WTC11 (cell line): ENCODE measurements around the gene GID8. TPM values are rescaled to one million over a fixed set of nuclear protein-coding genes. Genes with fewer than 3 reads are reported as not detected.

Experiments
- ATAC-seq: fragments of 200-7000 bp; cut with Tn5 transposase; 2 replicates; pipeline ENCODE4 v1.10.0; 2021; ENCODE audit warnings: mild to moderate bottlenecking, moderate library complexity
- CTCF ChIA-PET: fragments of 300-600 bp; sonication (Branson Sonifier 250); formaldehyde crosslinking; loops from one replicate; lab custom pipeline; 2021; ENCODE audit warnings: antibody characterized with exemption; lab: Charles Lee
- POLR2A ChIA-PET: fragments of 350-600 bp; sonication (Branson Sonifier 250); formaldehyde crosslinking; loops from one replicate; lab custom pipeline; 2021; ENCODE audit warnings: antibody characterized with exemption; lab: Charles Lee
- DNase-seq: peaks from one replicate; pipeline ENCODE4 v3.0.0; 2021; ENCODE audit warnings: low spot score
- H3K27ac Mint-ChIP-seq: 2 replicates; pipeline ENCODE4 v1.8.0; 2021; ENCODE audit warnings: mixed read lengths
- H3K27me3 Mint-ChIP-seq: 2 replicates; pipeline ENCODE4 v1.8.0; 2021; ENCODE audit warnings: low read depth, mild to moderate bottlenecking, moderate library complexity, mixed read lengths
- H3K36me3 Mint-ChIP-seq: 2 replicates; pipeline ENCODE4 v1.8.0; 2021; ENCODE audit warnings: mixed read lengths
- H3K4me1 Mint-ChIP-seq: 2 replicates; pipeline ENCODE4 v1.8.0; 2022; ENCODE audit warnings: mixed read lengths
- H3K4me3 Mint-ChIP-seq: 2 replicates; pipeline ENCODE4 v1.8.0; 2021; ENCODE audit warnings: mild to moderate bottlenecking, moderate library complexity, mixed read lengths
- H3K9me3 Mint-ChIP-seq: 2 replicates; pipeline ENCODE4 v1.8.0; 2021; ENCODE audit warnings: mixed read lengths
- AFF4 ChIP-seq: sonication (generic); formaldehyde crosslinking; IDR thresholded peaks from 2 replicates; pipeline ENCODE4 v1.8.1; 2023; ENCODE audit warnings: mild to moderate bottlenecking, missing genetic modification reagents, borderline replicate concordance
- ATF2 ChIP-seq: sonication (generic); formaldehyde crosslinking; IDR thresholded peaks from 2 replicates; pipeline ENCODE4 v1.8.1; 2022; ENCODE audit warnings: low read depth, missing genetic modification reagents, borderline replicate concordance
- ATF6 ChIP-seq: sonication (generic); formaldehyde crosslinking; IDR thresholded peaks from 2 replicates; pipeline ENCODE4 v1.8.1; 2023; ENCODE audit warnings: mild to moderate bottlenecking, missing genetic modification reagents
- CREB1 ChIP-seq: sonication (generic); formaldehyde crosslinking; IDR thresholded peaks from 2 replicates; pipeline ENCODE4 v1.8.0; 2023; ENCODE audit warnings: mild to moderate bottlenecking, missing genetic modification reagents
- E2F4 ChIP-seq: sonication (generic); formaldehyde crosslinking; IDR thresholded peaks from 2 replicates; pipeline ENCODE4 v1.8.1; 2022; ENCODE audit warnings: low read depth, mild to moderate bottlenecking, moderate library complexity, missing genetic modification reagents, borderline replicate concordance
- EMX1 ChIP-seq: fragments of 250-450 bp; sonication (Bioruptor Pico); IDR thresholded peaks from 2 replicates; pipeline ENCODE4 v1.8.0; 2021; ENCODE audit warnings: mild to moderate bottlenecking
- ERG ChIP-seq: fragments of 250-450 bp; sonication (Bioruptor Pico); IDR thresholded peaks from 2 replicates; pipeline ENCODE4 v1.8.0; 2021; ENCODE audit warnings: mild to moderate bottlenecking
- GRHL2 ChIP-seq: fragments of 250-450 bp; sonication (Bioruptor Pico); IDR thresholded peaks from 2 replicates; pipeline ENCODE4 v1.8.0; 2022; ENCODE audit warnings: mild to moderate bottlenecking, moderate library complexity; ENCODE audit not compliant: insufficient replicate concordance, severe bottlenecking
- IRF2 ChIP-seq: sonication (generic); formaldehyde crosslinking; IDR thresholded peaks from 2 replicates; pipeline ENCODE4 v1.8.0; 2022; ENCODE audit warnings: low read depth, missing genetic modification reagents, borderline replicate concordance
- KAT7 ChIP-seq: sonication (generic); formaldehyde crosslinking; IDR thresholded peaks from 2 replicates; pipeline ENCODE4 v1.8.1; 2023; ENCODE audit warnings: missing genetic modification reagents, mild to moderate bottlenecking, borderline replicate concordance
- MXD4 ChIP-seq: fragments of 250-450 bp; sonication (Bioruptor Pico); IDR thresholded peaks from 2 replicates; pipeline ENCODE4 v1.8.0; 2021; ENCODE audit warnings: mild to moderate bottlenecking, moderate library complexity, borderline replicate concordance
- NR2C2 ChIP-seq: sonication (generic); formaldehyde crosslinking; IDR thresholded peaks from 2 replicates; pipeline ENCODE4 v1.8.0; 2022; ENCODE audit warnings: mild to moderate bottlenecking, missing genetic modification reagents
- NR3C1 ChIP-seq: sonication (generic); formaldehyde crosslinking; conservative IDR thresholded peaks from 2 replicates; pipeline ENCODE4 v1.8.1; 2023; ENCODE audit warnings: low read depth, mild to moderate bottlenecking, missing genetic modification reagents
- OVOL2 ChIP-seq: fragments of 250-450 bp; sonication (Bioruptor Pico); IDR thresholded peaks from 2 replicates; pipeline ENCODE4 v1.9.0; 2021; ENCODE audit warnings: mild to moderate bottlenecking, borderline replicate concordance
- PRRX2 ChIP-seq: fragments of 250-450 bp; sonication (Bioruptor Pico); IDR thresholded peaks from 2 replicates; pipeline ENCODE4 v1.8.0; 2021; ENCODE audit warnings: mild to moderate bottlenecking
- SOX15 ChIP-seq: fragments of 250-450 bp; sonication (Bioruptor Pico); IDR thresholded peaks from 2 replicates; pipeline ENCODE4 v1.9.0; 2021; ENCODE audit warnings: mild to moderate bottlenecking
- ZBTB21 ChIP-seq: sonication (generic); formaldehyde crosslinking; IDR thresholded peaks from 2 replicates; pipeline ENCODE4 v1.8.1; 2023; ENCODE audit warnings: mild to moderate bottlenecking, missing genetic modification reagents, borderline replicate concordance
- ZMAT4 ChIP-seq: fragments of 250-450 bp; sonication (Bioruptor Pico); IDR thresholded peaks from 2 replicates; pipeline ENCODE4 v1.9.0; 2021; ENCODE audit warnings: mild to moderate bottlenecking
- ZNF138 ChIP-seq: sonication (generic); formaldehyde crosslinking; conservative IDR thresholded peaks from 2 replicates; pipeline ENCODE4 v1.8.1; 2022; ENCODE audit warnings: mild to moderate bottlenecking, moderate library complexity, missing genetic modification reagents
- ZNF263 ChIP-seq: sonication (generic); formaldehyde crosslinking; IDR thresholded peaks from 2 replicates; pipeline ENCODE4 v1.8.1; 2022; ENCODE audit warnings: low read depth, mild to moderate bottlenecking, moderate library complexity, missing genetic modification reagents
- ZNF425 ChIP-seq: fragments of 250-450 bp; sonication (Bioruptor Pico); conservative IDR thresholded peaks from 2 replicates; pipeline ENCODE4 v1.9.0; 2021; ENCODE audit warnings: mild to moderate bottlenecking
- total RNA-seq: library from RNA; stranded (reverse); gene quantifications from 3 replicates; pipeline ENCODE4 v1.2.3, GENCODE V29; 2021

Gene GID8
- total RNA-seq, 1 experiment from 2014 or later = 70.2 TPM

GRCh38 chr20:62931464-62931863 lies 6.5 kb upstream of the GID8 start:
- ChIA-PET CTCF (no interaction called here), POLR2A (no interaction called here)
- no peak for TF ChIP-seq ZBTB21
- no peak for TF ChIP-seq GRHL2
- TF ChIP-seq ATF2 = no peak
- TF ChIP-seq ERG = no peak
- TF ChIP-seq MXD4 (CRISPR knock-in tag) = no peak
- TF ChIP-seq KAT7 = no peak
- TF ChIP-seq ZNF263 (CRISPR knock-in tag) = no peak
- Mint-ChIP-seq H3K36me3 (peaks cover 3% of the 10 kb centered on the region; the same call in 1 of the 2 replicates), H3K4me3 (no peak overlapping the region; the same call in 1 of the 2 replicates), H3K27me3 (no peaks in the 10 kb centered on the region), H3K27ac (peak overlapping the region; percentile 99), H3K4me1 (peaks cover 42% of the 10 kb centered on the region), H3K9me3 (no peaks in the 10 kb centered on the region)
- DNase-seq = no peak
- ATAC-seq = no peak

GRCh38 chr20:62933966-62934365 lies 4.0 kb upstream of the GID8 start:
- Mint-ChIP-seq H3K36me3 (peaks cover 8% of the 10 kb centered on the region), H3K27me3 (no peaks in the 10 kb centered on the region), H3K4me3 (no peak overlapping the region), H3K4me1 (peaks cover 37% of the 10 kb centered on the region), H3K27ac (no peak overlapping the region), H3K9me3 (no peaks in the 10 kb centered on the region)
- CTCF ChIA-PET = interaction anchor here (1.3 to 3.6 kb wide), 5 partner anchors 9 to 76 kb away, joined by 4 to 14 read pairs (median 7); no protein-coding TSS in a partner anchor
- no peak for ATAC-seq
- POLR2A ChIA-PET = interaction anchor here (0.6 to 5.0 kb wide), 3 partner anchors 8 to 72 kb away, joined by 3 to 53 read pairs (median 4); partner anchors contain the start of genes DIDO1 and TCFL5
- no peak for DNase-seq
- TF ChIP-seq ZNF138 = no peak
- TF ChIP-seq AFF4 (CRISPR knock-in tag) = no peak
- TF ChIP-seq ZBTB21 = no peak
- no peak for TF ChIP-seq IRF2 (CRISPR knock-in tag)
- TF ChIP-seq ZNF425 = no peak
- no peak for TF ChIP-seq CREB1
- TF ChIP-seq E2F4 (CRISPR knock-in tag) = no peak
- TF ChIP-seq EMX1 (CRISPR knock-in tag) = no peak
- TF ChIP-seq NR2C2 (CRISPR knock-in tag) = no peak
- TF ChIP-seq OVOL2 (CRISPR knock-in tag) = no peak
- no peak for TF ChIP-seq SOX15 (CRISPR knock-in tag)
- TF ChIP-seq PRRX2 (CRISPR knock-in tag) = no peak
- no peak for TF ChIP-seq ATF2
- TF ChIP-seq ATF6 (CRISPR knock-in tag) = no peak
- no peak for TF ChIP-seq NR3C1
- TF ChIP-seq ZMAT4 = no peak
